Gastroesophageal sphincter (tissue), 4 donors: Measurements from ENCODE around the gene PDE3A. TPM values are rescaled to one million over a fixed set of nuclear protein-coding genes. Genes with fewer than 3 reads are reported as not detected.

Source experiments
- ATAC-seq: fragments of 150-250 bp; one replicate; pipeline ENCODE4 v1.9.1; 2016; ENCODE audit warnings: mild to moderate bottlenecking, moderate library complexity
- H3K27ac ChIP-seq, 4 donors: fragments of 200-600 bp; sonication (generic) in 3 of 4; 1 replicate in 3 of 4; 2 replicates in 1 of 4; pipeline ENCODE4 v1.5.1; 2016 to 2019
- H3K27me3 ChIP-seq: fragments of 200-600 bp; sonication (generic); one replicate; pipeline ENCODE4 v1.5.1; 2019
- H3K36me3 ChIP-seq, 2 donors: fragments of 200-600 bp; sonication (generic); one replicate each; pipeline ENCODE4 v1.5.1; 2019; ENCODE audit warnings: control low read depth in 1 of 2
- H3K4me1 ChIP-seq, 3 donors: fragments of 200-600 bp; sonication (generic); 1 replicate in 2 of 3; 2 replicates in 1 of 3; pipeline ENCODE4 v1.5.1; 2016 to 2019; ENCODE audit warnings: control low read depth in 2 of 3
- H3K4me3 ChIP-seq, 2 donors: fragments of 200-600 bp; sonication (generic); one replicate each; pipeline ENCODE4 v1.5.1; 2019; ENCODE audit warnings: mild to moderate bottlenecking in 1 of 2, moderate library complexity in 1 of 2
- H3K9me3 ChIP-seq, 3 donors: fragments of 200-600 bp; sonication (generic); one replicate each; pipeline ENCODE4 v1.5.1; 2017 to 2019; ENCODE audit warnings: control low read depth in 2 of 3
- CTCF ChIP-seq, 4 experiments: fragments of 200-600 bp in 2 of 4; fragments of 450-650 bp in 2 of 4; sonication (generic) in 1 of 4; IDR thresholded peaks; one replicate each; pipeline ENCODE4 v1.5.1; 2017 to 2019; ENCODE audit warnings: antibody characterized with exemption in 4 of 4, mild to moderate bottlenecking in 2 of 4, moderate library complexity in 2 of 4
- EP300 ChIP-seq: sonication (generic); formaldehyde crosslinking; IDR thresholded peaks from one replicate; pipeline ENCODE4 v1.6.1; 2017; ENCODE audit warnings: antibody characterized with exemption, mild to moderate bottlenecking
- POLR2A ChIP-seq, 2 donors: fragments of 450-650 bp; IDR thresholded peaks; one replicate each; pipeline ENCODE4 v1.6.1; 2017; ENCODE audit warnings: antibody characterized with exemption in 2 of 2, mild to moderate bottlenecking in 2 of 2, moderate library complexity in 1 of 2
- POLR2AphosphoS5 ChIP-seq: sonication (generic); formaldehyde crosslinking; IDR thresholded peaks from one replicate; pipeline ENCODE4 v1.6.1; 2017; ENCODE audit warnings: antibody characterized with exemption
- WGBS, 2 donors: methylation state at CpG; one replicate each; pipeline ENCODE4 v1.1.5; 2018; ENCODE audit warnings: low coverage in 1 of 2; 5-methylcytosine and 5-hydroxymethylcytosine counted together
- total RNA-seq, 4 donors: library from RNA; depleted of rRNA; stranded (reverse); fragments of >200 nt; gene quantifications; one replicate each; pipeline ENCODE4 v1.1.0, GENCODE V29; 2016

PDE3A gene
- total RNA-seq, 4 donors from 2014 or later, result 104 to 194 (median 139) TPM

- H3K36me3 ChIP-seq, result no peaks in the 10 kb centered on the region
- H3K9me3 ChIP-seq, result no peaks in the 10 kb centered on the region
- TF ChIP-seq CTCF (IDR thresholded peaks at IDR 0.05), result no peak
- TF ChIP-seq POLR2A (IDR thresholded peaks at IDR 0.05), result no peak
- TF ChIP-seq POLR2AphosphoS5, result no peak
- TF ChIP-seq EP300, result no peak
- ATAC-seq, result no peak
- peaks cover 0 to 74% (median 11%) of the 10 kb centered on the region in 3 donors for H3K4me1 ChIP-seq
- H3K4me3 ChIP-seq, result no peak overlapping the region
- H3K27me3 ChIP-seq, result no peaks in the 10 kb centered on the region
- 78 to 92% methylated on average over 1 of the region's 1 CpG for WGBS, 2 donors
- no peak overlapping the region for H3K27ac ChIP-seq
These were observed 64.0 kb downstream of the PDE3A start for GRCh38 chr12:20432290-20432689.

DNA sequence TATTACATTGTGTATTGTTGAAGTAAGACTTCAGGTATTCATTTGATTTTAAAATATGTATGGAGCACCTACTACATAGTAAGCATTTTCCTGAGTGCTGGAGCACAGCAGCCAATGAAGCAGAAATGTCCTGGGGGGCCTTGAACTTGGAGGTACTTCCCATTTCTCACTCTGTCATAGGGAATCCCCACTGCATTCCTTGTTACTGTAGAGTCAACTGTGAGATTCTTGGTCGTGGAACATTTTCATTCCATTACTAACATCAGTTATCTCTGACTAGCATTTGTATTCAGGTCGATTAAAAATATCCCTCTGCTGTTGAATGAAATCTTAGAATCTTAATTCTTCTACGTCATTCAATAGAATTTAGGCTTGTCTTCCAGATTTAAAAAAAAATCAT, 66.7 kb downstream of the PDE3A start:
- TF ChIP-seq POLR2AphosphoS5, result no peak
- TF ChIP-seq POLR2A (IDR thresholded peaks at IDR 0.05), result no peak
- no peak for TF ChIP-seq CTCF (IDR thresholded peaks at IDR 0.05)
- no peak for TF ChIP-seq EP300
- Histone ChIP-seq H3K4me3 (no peak overlapping the region), H3K9me3 (no peaks in the 10 kb centered on the region), H3K36me3 (no peaks in the 10 kb centered on the region), H3K27me3 (no peaks in the 10 kb centered on the region), H3K27ac (peak overlapping the region in 1 of 4 donors; percentile 41), H3K4me1 (peaks cover 8 to 88% (median 15%) of the 10 kb centered on the region in 3 donors)
- ATAC-seq, result no peak
- 25 to 36% methylated on average over 3 of the region's 3 CpGs for WGBS, 2 donors

- peak overlapping the region in 2 of 4 donors; percentile 5 to 41 for H3K27ac ChIP-seq
- no peaks in the 10 kb centered on the region for H3K9me3 ChIP-seq
- H3K4me1 ChIP-seq, result peaks cover 8 to 89% (median 19%) of the 10 kb centered on the region in 3 donors
- no peak for ATAC-seq
- H3K27me3 ChIP-seq, result no peaks in the 10 kb centered on the region
- H3K36me3 ChIP-seq, result no peaks in the 10 kb centered on the region
- TF ChIP-seq POLR2AphosphoS5 (no peak), EP300 (no peak), POLR2A (IDR thresholded peaks at IDR 0.05) (no peak), CTCF (IDR thresholded peaks at IDR 0.05) (no peak)
- H3K4me3 ChIP-seq, result no peak overlapping the region
These were observed 68.0 kb downstream of the PDE3A start for GRCh38 chr12:20436316-20436715.

GRCh38 chr12:20438299-20438779, 70.0 kb downstream of the PDE3A start:
- no peaks in the 10 kb centered on the region for H3K27me3 ChIP-seq
- no peak for ATAC-seq
- no peaks in the 10 kb centered on the region for H3K9me3 ChIP-seq
- H3K4me3 ChIP-seq, result no peak overlapping the region
- H3K4me1 ChIP-seq, result peaks cover 8 to 93% (median 19%) of the 10 kb centered on the region in 3 donors
- TF ChIP-seq POLR2A (IDR thresholded peaks at IDR 0.05) (no peak), EP300 (no peak), CTCF (IDR thresholded peaks at IDR 0.05) (no peak), POLR2AphosphoS5 (no peak)
- WGBS, 2 donors, result 39 to 45% methylated on average over 1 to 2 of the region's 2 CpGs
- peak overlapping the region in 2 of 4 donors; percentile 11 to 43 for H3K27ac ChIP-seq
- no peaks in the 10 kb centered on the region for H3K36me3 ChIP-seq

DNA sequence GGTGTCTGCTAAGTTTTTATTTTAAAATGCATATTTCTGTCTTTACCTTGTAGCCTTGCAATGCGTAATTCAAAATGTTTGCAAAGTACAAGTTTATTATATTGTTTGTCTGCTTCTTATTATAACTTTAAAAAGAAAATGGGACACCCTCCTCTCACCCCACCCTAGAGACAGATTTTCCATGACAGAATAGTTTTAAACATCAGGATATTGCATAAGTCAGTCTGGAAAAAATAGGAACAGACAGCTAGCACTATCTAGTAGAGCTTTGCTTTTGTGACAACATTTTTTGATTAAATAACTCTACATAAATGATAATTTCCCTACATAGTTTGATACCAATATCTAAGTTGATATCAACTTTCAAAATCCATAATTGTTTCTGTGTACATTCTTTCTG, 71.3 kb downstream of the PDE3A start:
- no peaks in the 10 kb centered on the region for H3K27me3 ChIP-seq
- peaks cover 15 to 95% (median 26%) of the 10 kb centered on the region in 3 donors for H3K4me1 ChIP-seq
- WGBS, 2 donors, result 42 to 78% methylated on average over 1 of the region's 1 CpG
- H3K36me3 ChIP-seq, result no peaks in the 10 kb centered on the region
- no peak for TF ChIP-seq EP300
- TF ChIP-seq CTCF (IDR thresholded peaks at IDR 0.05), result no peak
- no peak for TF ChIP-seq POLR2A (IDR thresholded peaks at IDR 0.05)
- no peak for TF ChIP-seq POLR2AphosphoS5
- peak; percentile 68 for ATAC-seq
- no peaks in the 10 kb centered on the region for H3K9me3 ChIP-seq
- peak overlapping the region; percentile 31 to 56 (median 49) for H3K27ac ChIP-seq
- no peak overlapping the region for H3K4me3 ChIP-seq
